Measurements from ENCODE around the gene DDX17.
"Not testable (repeated sequence)": the region's sequence is repeated elsewhere in the genome, so short reads cannot be mapped to it uniquely, and the experiment has no call there.

The DDX17 gene

DNA sequence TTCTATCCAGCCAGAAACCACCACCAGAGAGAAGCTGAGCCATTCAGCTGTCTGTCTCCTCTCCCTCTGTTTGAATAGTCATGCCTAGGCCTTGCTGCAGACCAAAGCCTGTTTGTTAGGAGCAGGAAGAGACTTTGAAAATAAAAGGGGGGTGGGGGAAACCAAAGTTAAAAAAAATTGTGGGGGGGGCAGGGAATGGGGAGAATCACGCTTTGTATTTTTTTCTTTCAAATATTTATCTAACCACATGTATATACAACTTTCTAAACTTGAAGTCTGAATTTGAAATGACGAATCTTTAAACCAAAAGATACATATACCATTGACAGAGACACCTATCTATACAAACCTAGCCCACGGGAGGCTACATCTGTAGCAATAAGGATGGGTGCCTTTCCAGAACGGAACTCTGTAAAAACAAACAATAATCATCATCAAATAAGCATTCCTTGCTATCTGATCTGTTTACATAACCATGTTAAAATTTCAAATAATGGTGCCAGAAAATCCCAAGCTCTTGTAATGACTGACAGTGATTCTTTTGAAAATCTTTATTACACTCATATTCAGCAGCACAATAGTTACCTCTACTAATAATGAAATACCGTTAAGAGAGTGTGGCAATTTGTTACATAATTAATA is 14.3 kb downstream of the DDX17 start:
- DNase-seq, result no peak

GRCh38 chr22:38490915-38491314 is 15.2 kb downstream of the DDX17 start:
- DNase-seq, result no peak

DNA sequence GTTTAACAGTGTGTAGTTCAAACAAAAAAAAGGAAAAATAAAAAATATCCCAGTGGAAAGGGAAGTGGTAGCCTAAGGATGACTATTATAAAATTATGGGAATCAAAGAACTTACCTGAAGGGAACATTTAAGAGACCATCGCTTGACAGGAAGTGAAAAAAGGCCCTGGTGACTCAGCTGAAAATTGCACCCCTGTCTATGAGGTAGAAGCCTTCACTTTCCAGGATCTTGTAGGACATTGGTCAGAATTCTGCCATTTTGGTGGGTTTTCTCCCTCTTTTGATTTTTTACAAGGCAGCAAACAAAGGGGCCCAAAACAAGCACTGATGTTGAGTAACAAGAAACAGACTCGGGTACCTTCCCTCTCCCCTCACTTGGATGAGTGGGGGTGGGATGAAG is 15.6 kb downstream of the DDX17 start:
- no peak for DNase-seq

DNA sequence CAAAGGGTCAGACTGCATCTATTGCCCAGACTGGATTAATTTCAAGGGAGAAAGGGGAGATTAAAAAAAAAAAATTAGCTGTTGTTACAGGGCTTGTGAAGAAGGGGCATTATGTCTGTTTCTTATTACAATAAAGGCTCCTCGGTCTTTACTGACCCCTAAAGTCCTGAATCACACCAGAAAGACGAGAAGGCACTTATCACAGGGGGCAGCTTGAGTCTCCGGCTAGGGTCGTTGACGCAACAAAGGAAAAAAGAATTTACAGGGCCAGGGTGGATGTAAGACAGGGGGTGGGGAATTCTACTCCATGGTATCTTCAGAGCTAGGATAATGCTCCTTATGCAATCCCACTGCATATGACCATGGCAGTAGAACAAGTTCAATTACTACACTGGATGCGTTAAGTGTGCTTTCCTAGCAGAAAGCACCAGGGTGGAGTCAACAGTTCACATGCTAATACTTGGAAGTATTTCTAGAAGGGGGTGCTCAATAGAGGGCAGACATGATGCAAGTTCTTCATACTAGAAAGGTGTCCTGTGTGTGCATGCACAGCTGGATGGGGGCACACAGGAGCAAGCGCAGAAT is 16.5 kb downstream of the DDX17 start:
- DNase-seq, result no peak

- no peak for DNase-seq
These were observed 17.0 kb downstream of the DDX17 start for GRCh38 chr22:38489142-38489541.

DNA sequence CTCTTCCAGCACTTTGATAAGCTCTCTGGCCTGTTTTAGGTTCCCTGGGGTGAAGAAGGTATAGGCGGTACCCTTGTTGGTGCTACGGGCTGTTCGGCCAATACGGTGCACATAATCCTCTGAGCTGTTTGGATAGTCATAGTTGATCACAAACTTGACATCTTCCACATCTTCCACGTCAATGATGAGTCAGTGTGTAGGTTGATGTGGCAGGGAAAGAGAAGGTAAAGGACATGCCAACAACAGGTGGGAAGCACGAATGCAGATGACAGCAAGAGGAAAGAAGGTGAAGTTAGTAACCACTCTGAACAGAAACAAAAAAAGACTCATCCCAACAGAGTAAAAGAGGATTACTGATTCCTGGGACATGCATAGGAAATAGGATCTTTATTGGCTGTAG is 18.2 kb downstream of the DDX17 start:
- no peak for DNase-seq

DNA sequence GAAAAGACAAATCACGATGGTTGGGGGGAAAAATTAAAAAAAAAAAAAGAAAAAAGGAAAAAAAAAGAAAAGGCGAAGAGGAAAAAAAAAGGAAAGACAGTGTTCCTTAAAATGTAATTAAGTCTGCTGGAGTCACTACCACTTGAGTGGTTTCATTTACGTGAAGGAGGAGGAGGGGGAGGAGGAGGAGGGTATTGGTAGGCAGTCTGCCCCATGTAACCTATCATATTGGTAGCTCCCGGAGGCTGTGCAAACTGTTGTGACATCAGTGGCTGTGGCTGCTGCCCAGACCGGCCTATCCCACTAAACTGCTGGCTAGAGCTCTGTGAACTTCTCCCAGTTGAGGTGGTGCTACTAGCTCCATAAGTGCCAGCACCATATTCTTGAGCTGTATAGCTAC is 20.3 kb downstream of the DDX17 start:
- no peak for DNase-seq

DNA sequence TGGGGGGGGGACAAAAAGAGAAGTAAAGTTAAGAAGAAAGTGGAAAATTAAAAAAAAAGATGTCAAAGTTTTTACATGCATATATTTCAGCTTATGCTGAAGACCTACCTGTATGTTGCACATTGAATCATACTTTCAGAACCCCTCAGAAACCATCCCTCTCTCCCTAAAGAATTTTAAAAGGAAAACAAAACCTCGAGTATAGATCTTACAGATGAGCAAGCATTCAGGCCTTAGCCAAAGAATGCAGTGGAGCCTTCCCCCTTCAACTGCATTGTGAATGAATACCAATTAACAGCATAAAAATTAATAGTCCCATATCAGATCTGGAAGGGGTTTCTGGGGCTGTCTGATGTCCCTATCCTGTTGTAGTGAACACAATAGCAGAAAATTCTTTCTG is 21.9 kb downstream of the DDX17 start:
- DNase-seq, result no peak

GRCh38 chr22:38482662-38483308 is 23.3 kb downstream of the DDX17 start:
- no peak for DNase-seq

DNA sequence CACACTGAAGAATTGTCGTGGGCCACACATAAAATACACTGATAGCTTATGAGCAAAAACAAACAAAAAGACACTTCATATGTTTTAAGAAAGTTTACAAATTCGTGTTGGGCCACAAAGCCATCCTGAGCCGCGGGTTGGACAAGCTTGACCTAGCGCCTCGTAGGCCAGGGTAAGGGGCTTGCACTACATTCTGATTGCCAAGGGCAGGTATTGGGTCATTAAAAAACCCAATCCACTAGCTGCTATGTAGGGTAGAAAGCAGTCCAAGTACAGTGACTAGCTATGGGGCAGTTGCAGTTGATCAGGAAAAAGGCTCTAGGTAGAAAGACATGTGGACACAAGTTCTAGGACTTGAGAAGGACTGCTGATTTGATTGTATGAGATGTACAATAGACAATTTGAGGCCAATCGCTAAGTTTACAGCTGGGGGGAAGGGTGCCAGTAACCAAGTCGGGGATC is 24.2 kb downstream of the DDX17 start:
- no peak for DNase-seq

DNA sequence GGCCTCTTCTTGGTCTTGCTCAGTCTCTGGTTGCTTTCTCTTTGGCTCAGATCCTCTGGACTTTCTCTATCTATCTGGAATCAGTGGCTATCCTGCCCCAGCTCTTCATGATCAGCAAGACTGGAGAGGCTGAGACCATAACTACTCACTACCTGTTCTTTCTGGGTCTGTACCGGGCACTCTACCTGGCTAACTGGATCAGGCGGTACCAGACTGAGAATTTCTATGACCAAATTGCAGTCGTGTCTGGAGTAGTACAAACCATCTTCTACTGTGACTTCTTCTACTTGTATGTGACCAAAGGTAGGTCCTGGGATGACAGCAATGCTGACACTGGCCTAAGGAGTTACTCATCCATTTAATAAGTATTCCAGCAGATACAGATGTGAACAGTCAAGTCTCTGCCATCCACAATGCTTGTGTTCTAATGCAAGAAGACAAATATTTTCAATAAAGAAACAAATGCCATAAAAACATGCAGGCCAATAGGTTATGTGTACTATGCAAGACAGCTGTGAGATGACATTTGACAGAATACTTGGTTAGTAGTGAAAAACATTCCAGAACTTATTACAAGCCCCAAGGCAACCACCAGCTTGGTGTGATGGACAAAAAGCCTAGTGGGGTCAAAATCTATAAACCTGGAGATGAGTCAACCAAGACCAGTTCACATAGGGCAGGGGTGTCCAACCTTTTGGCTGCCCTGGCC is 24.8 kb downstream of the DDX17 start:
- no peak for DNase-seq

- no peak for DNase-seq
These were observed 26.8 kb downstream of the DDX17 start for GRCh38 chr22:38479096-38479837.

DNA sequence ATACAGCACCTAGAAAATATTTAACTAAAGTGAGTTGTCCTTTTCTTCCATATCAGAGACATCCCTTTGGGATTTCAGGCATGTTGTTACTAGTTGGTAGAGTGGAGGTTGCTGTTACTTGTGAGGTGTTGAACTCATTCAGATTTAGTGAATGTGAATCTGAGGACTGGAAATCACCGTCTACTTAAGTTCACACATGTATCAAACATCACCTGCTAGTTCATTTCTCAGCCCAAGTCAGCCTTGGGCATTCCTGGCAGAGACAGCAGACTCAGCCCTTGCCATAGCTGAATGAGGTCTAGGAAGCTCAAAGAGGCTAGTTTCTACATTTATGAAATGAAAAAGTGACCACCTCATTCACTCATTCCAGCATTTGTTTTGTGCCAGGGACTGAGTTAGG is 28.5 kb downstream of the DDX17 start:
- DNase-seq, result no peak

GRCh38 chr22:38474003-38474607 is 32.0 kb downstream of the DDX17 start:
- DNase-seq, result no peak

DNA sequence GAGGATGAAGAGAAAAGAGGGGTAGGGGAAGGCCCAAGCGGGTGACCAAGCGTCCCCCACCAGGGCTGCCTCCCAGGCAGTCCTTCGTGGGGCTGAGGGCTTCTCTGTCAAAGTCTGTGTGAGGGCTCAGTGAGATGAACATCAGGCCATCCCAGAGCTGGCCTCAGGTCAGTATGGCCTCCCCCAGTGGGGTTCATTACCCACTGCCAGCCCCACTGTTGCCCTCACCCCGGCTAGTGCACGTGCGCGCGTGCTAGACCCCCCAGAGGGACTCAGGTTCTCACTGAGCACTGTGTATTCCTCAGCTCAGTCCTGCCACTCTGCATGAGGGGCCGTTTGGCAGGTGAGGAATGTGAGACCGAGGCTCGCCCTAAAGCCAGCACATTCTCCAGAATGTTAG is 34.9 kb downstream of the DDX17 start:
- no peak for DNase-seq

- not testable (repeated sequence) for DNase-seq
These were observed 35.9 kb downstream of the DDX17 start for GRCh38 chr22:38470179-38470578.

- no peak for DNase-seq
These were observed 36.8 kb downstream of the DDX17 start for GRCh38 chr22:38469306-38469781.

DNA sequence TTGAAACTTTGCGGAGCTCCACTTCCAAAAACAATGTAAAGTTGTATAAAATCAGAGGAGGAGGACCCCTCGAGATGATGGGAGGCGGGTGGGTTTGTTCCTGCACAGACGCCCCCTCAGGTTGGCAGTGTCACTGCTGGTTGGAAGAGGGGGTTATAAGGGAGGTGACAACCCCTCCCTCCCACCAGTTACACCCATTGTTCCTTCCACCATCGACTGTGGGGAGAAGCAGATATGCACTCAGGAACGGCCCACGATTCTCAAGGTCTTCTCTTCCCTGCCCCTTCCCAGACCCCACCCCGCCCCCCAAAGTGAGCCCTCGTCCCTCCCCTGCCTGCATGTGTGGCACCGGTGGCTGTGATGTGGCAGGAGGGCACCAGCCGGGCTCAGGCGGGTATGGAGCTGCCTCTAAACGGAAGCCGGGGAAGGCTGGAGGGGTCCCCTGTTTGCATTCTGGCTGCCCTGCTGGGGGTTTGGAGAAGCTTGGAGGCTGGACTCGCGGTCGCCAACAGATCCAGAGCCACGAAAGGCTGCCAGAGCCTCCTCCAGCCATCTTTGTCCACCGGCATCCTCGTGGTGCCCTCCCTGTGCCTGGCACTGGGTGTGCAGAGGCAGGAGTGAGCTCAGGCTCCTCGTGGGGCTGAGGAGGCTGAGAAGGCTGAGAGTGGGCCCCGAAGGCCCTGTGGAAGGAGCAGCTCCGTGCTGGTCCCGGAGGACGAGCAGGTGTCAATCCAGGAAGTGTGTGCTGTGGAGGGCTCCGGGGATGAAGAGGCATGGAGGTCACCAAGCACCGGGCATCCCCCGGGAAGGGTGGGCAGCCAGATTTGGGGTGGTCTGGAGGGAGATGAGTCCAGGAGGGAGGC is 37.4 kb downstream of the DDX17 start:
- no peak for DNase-seq

GRCh38 chr22:38467904-38468442 is 38.1 kb downstream of the DDX17 start, which contains the start of gene KDELR3:
Gene KDELR3, plus strand, starts transcription at chr22:38468096. Its CDS starts 138 bp downstream, at chr22:38468234.
- no peak for DNase-seq

DNA sequence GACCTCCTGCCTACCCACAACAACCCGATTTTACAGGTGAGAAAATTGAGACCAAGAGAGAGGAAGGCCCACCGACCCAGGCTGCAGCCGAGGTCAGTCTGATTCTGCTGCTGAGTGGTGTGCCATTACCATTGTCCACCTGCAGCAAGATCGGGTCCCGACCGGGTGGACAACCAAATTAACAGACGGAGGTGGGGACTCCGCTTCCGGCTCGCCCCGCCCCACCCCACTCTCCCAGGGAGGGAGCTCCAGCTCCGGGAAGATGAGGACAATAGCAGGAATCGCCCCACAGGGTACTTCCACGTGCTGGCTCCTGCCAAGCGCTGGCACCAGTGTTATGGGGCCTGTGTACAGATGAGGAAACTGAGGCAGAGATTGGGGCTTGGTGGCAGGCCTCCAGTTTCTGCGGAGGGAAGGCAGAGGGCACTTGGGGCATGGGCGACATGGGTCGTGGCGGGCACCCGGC is 38.6 kb downstream of the DDX17 start:
- no peak for DNase-seq
